SK-N-SH treated with all-trans-retinoic acid at 6 μM for 48 hours (cell line): ENCODE measurements around the gene ASTN1.

Source experiments
- ATAC-seq: fragments of 200-7000 bp; cut with Tn5 transposase; 3 replicates; pipeline ENCODE4 v1.9.1; 2020; ENCODE audit warnings: mild to moderate bottlenecking, moderate library complexity
- ARNTL ChIP-seq: fragments of 450-650 bp; formaldehyde crosslinking; IDR thresholded peaks from 2 replicates; pipeline ENCODE4 v1.5.0; 2020; ENCODE audit warnings: low read depth, mild to moderate bottlenecking, moderate library complexity, borderline replicate concordance
- BACH2 ChIP-seq: fragments of 250-450 bp; sonication (Bioruptor Pico); IDR thresholded peaks from 2 replicates; pipeline ENCODE4 v1.9.0; 2021; ENCODE audit warnings: mild to moderate bottlenecking, borderline replicate concordance
- CREB5 ChIP-seq: fragments of 250-450 bp; sonication (Bioruptor Pico); IDR thresholded peaks from 2 replicates; pipeline ENCODE4 v1.5.1; 2020; ENCODE audit warnings: low read depth, mild to moderate bottlenecking, moderate library complexity
- CSRNP3 ChIP-seq: fragments of 250-450 bp; sonication (Bioruptor Pico); IDR thresholded peaks from 2 replicates; pipeline ENCODE4 v1.5.1; 2021; ENCODE audit warnings: mild to moderate bottlenecking, moderate library complexity
- ESRRG ChIP-seq: fragments of 250-450 bp; sonication (Bioruptor Pico); IDR thresholded peaks from 2 replicates; pipeline ENCODE4 v1.6.1; 2021; ENCODE audit warnings: mild to moderate bottlenecking
- GLIS3 ChIP-seq: fragments of 250-450 bp; sonication (Bioruptor Pico); IDR thresholded peaks from 2 replicates; pipeline ENCODE4 v1.5.0; 2020; ENCODE audit warnings: mild to moderate bottlenecking, moderate library complexity
- ISL1 ChIP-seq: fragments of 250-450 bp; sonication (Bioruptor Pico); IDR thresholded peaks from 2 replicates; pipeline ENCODE4 v2.1.2; 2022; ENCODE audit warnings: mild to moderate bottlenecking, moderate library complexity
- OSR1 ChIP-seq: fragments of 250-450 bp; sonication (Bioruptor Pico); IDR thresholded peaks from 2 replicates; pipeline ENCODE4 v1.8.0; 2022; ENCODE audit warnings: moderate library complexity, mild to moderate bottlenecking, inconsistent platforms
- PATZ1 ChIP-seq: fragments of 250-450 bp; sonication (Bioruptor Pico); IDR thresholded peaks from 2 replicates; pipeline ENCODE4 v1.8.0; 2020; ENCODE audit warnings: mild to moderate bottlenecking, moderate library complexity, borderline replicate concordance
- PPARA ChIP-seq: fragments of 250-450 bp; sonication (Bioruptor Pico); IDR thresholded peaks from 2 replicates; pipeline ENCODE4 v1.5.0; 2020; ENCODE audit warnings: mild to moderate bottlenecking, borderline replicate concordance
- RARB ChIP-seq: fragments of 250-450 bp; sonication (Bioruptor Pico); IDR thresholded peaks from 2 replicates; pipeline ENCODE4 v1.8.0; 2021; ENCODE audit warnings: mild to moderate bottlenecking, moderate library complexity
- SNAI2 ChIP-seq: fragments of 250-450 bp; sonication (Bioruptor Pico); IDR thresholded peaks from 2 replicates; pipeline ENCODE4 v1.5.0; 2020; ENCODE audit warnings: mild to moderate bottlenecking, moderate library complexity
- TCF4 ChIP-seq: fragments of 250-450 bp; sonication (Bioruptor Pico); IDR thresholded peaks from 2 replicates; pipeline ENCODE4 v1.8.0; 2021; ENCODE audit warnings: mild to moderate bottlenecking, moderate library complexity, borderline replicate concordance
- TOX ChIP-seq: fragments of 250-450 bp; sonication (Bioruptor Pico); IDR thresholded peaks from 2 replicates; pipeline ENCODE4 v1.8.0; 2021; ENCODE audit warnings: mild to moderate bottlenecking, moderate library complexity, borderline replicate concordance
- TSHZ2 ChIP-seq: fragments of 250-450 bp; sonication (Bioruptor Pico); IDR thresholded peaks from 2 replicates; pipeline ENCODE4 v1.5.0; 2020; ENCODE audit warnings: mild to moderate bottlenecking, moderate library complexity
- ZC3H10 ChIP-seq: fragments of 250-450 bp; sonication (Bioruptor Pico); IDR thresholded peaks from 2 replicates; pipeline ENCODE4 v1.5.1; 2021; ENCODE audit warnings: mild to moderate bottlenecking, moderate library complexity
- ZFP3 ChIP-seq: fragments of 250-450 bp; sonication (Bioruptor Pico); IDR thresholded peaks from 2 replicates; pipeline ENCODE4 v1.5.0; 2020; ENCODE audit warnings: mild to moderate bottlenecking, moderate library complexity
- ZFP30 ChIP-seq: fragments of 450-650 bp; formaldehyde crosslinking; IDR thresholded peaks from 2 replicates; pipeline ENCODE4 v1.5.0; 2022; ENCODE audit warnings: mild to moderate bottlenecking, moderate library complexity
- ZNF565 ChIP-seq: fragments of 450-650 bp; formaldehyde crosslinking; conservative IDR thresholded peaks from 2 replicates; pipeline ENCODE4 v1.5.0; 2020; ENCODE audit warnings: low read depth, mild to moderate bottlenecking, moderate library complexity
- ZNF70 ChIP-seq: fragments of 450-650 bp; formaldehyde crosslinking; IDR thresholded peaks from 2 replicates; pipeline ENCODE4 v1.5.0; 2020; ENCODE audit warnings: mild to moderate bottlenecking, moderate library complexity

Gene ASTN1

DNA sequence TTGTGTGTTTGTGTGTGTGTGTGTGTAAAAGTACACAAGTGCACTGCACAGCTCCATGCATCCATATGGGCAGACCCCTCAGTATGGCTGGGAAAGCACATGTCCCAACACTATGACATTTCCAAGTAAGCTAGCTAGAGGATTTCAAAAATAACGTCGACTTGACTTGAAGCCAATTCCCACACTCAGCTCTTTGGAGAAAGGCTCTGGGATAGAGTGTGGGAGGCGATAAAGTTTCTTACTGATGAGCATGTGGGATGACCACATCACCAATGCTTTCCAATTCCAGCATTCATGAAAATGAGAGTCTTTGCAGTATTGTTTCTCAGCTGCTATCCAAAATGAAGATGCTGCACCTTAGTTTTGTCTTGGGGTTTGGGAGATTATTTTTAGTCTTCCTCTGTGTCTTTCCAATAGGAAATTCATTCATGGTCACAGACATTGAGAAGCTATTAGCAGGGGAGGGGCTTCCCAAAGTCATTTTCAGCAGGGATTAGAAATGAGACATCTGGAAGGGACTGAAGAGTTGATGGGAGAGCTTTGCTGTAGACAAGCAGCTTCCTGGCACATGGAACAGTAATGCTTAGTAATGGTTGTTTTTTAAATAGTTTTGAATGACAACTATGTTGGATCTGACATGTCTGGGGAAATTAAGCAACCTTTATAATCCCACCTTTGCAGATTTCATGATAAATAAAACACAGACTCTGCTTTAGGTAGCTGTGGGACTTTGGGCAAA, 143.5 kb downstream of the ASTN1 start:
- ATAC-seq: no peak
- TF ChIP-seq ISL1 (CRISPR knock-in tag) (no peak), TCF4 (CRISPR knock-in tag) (no peak), OSR1 (CRISPR knock-in tag) (no peak), RARB (CRISPR knock-in tag) (no peak), PPARA (CRISPR knock-in tag) (no peak), TOX (CRISPR knock-in tag) (no peak), ZNF565 (CRISPR knock-in tag) (no peak), ESRRG (CRISPR knock-in tag) (no peak), SNAI2 (CRISPR knock-in tag) (no peak), BACH2 (no peak), PATZ1 (no peak), CSRNP3 (CRISPR knock-in tag) (no peak), CREB5 (CRISPR knock-in tag) (no peak), ZC3H10 (CRISPR knock-in tag) (no peak), ZFP30 (no peak), TSHZ2 (no peak), ARNTL (no peak), GLIS3 (CRISPR knock-in tag) (no peak)
- TF ChIP-seq, all 23 proteins: peak for 0

DNA sequence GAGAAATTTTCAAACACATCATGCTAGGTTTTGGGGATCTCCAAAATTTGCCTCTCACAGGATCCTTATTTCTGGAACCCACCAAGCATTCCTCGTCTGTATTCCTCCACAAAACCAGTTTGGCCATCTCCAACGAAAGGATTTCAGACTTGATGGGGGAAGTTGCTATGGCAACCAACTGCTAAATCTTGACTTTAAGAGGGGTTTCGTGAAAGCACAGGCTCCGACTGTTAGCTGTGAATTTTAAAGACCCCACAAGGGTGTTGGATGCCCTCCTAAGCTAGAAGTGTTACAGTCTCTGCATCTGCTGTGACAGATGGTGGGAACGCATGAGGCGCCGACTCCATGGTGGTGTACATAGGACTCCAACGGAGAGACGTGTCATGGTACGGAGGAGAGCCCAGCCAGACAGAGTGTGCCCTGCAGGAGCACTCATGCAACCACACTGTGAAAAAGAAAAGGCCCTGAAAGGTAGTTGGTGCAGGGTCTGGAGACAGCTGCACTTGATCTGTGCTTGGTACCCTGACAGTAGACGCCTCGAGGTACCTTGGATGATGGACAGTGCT, 147.1 kb downstream of the ASTN1 start:
- TF ChIP-seq ZNF70 (no peak), ZFP30 (no peak), TSHZ2 (no peak), GLIS3 (CRISPR knock-in tag) (no peak), RARB (CRISPR knock-in tag) (no peak), ZC3H10 (CRISPR knock-in tag) (no peak), PPARA (CRISPR knock-in tag) (no peak), ZFP3 (CRISPR knock-in tag) (no peak), ISL1 (CRISPR knock-in tag) (no peak), ZNF565 (CRISPR knock-in tag) (no peak)
- no peak for ATAC-seq
